IMR-90 (cell line): ENCODE measurements around the gene MBD1. TPM values are rescaled to one million over a fixed set of nuclear protein-coding genes. Genes with fewer than 3 reads are reported as not detected.

Source experiments
- ATAC-seq: fragments of 200-7000 bp; cut with Tn5 transposase; 2 replicates; pipeline ENCODE4 v1.9.1; 2020; ENCODE audit warnings: low read depth, mild to moderate bottlenecking, moderate library complexity
- BruUV-seq: library from RNA; stranded (reverse); fragments of 400-500 nt; replicated peaks from 2 replicates; lab custom pipeline; 2021; lab: Mats Ljungman, UMichigan
- CTCF ChIA-PET: fragments of 300-600 bp; formaldehyde crosslinking; extraction: SDS; loops from one replicate; lab custom pipeline; 2021; ENCODE audit warnings: antibody characterized with exemption; lab: Yijun Ruan, JAX
- POLR2A ChIA-PET: fragments of 300-600 bp; sonication (Branson Sonifier 250); formaldehyde crosslinking; loops from one replicate; lab custom pipeline; 2022; ENCODE audit warnings: antibody characterized with exemption; ENCODE audit not compliant: unreplicated experiment; lab: Charles Lee
- DNase-seq: peaks from one replicate; pipeline ENCODE4 v3.0.0; 2013
- H2AFZ ChIP-seq: replicated peaks from 2 replicates; pipeline ENCODE3; 2013; ENCODE audit warnings: low read length, mild to moderate bottlenecking; ENCODE audit not compliant: poor library complexity
- H2AK5ac ChIP-seq: 2 replicates; pipeline ENCODE4 v1.6.1; 2013; ENCODE audit warnings: low read depth, low read length, inconsistent platforms
- H2AK9ac ChIP-seq: replicated peaks from 2 replicates; pipeline ENCODE3; 2013; ENCODE audit warnings: mild to moderate bottlenecking, low read depth, low read length, moderate library complexity; ENCODE audit not compliant: poor library complexity
- H2BK120ac ChIP-seq: 2 replicates; pipeline ENCODE4 v1.6.1; 2013; ENCODE audit warnings: low read depth, low read length, inconsistent platforms
- H2BK15ac ChIP-seq: 3 replicates; pipeline ENCODE4 v1.6.1; 2013; ENCODE audit warnings: low read depth, low read length, inconsistent platforms
- H2BK20ac ChIP-seq: 2 replicates; pipeline ENCODE4 v1.6.1; 2013; ENCODE audit warnings: low read depth, mild to moderate bottlenecking, inconsistent platforms, low read length, moderate library complexity
- H2BK5ac ChIP-seq: 2 replicates; pipeline ENCODE4 v1.6.1; 2013; ENCODE audit warnings: mild to moderate bottlenecking, low read depth, low read length, inconsistent platforms; ENCODE audit not compliant: poor library complexity, severe bottlenecking
- H3K14ac ChIP-seq: replicated peaks from 2 replicates; pipeline ENCODE4 v1.6.1; 2013; ENCODE audit warnings: low read depth, low read length, inconsistent platforms
- H3K18ac ChIP-seq: 2 replicates; pipeline ENCODE4 v1.6.1; 2013; ENCODE audit warnings: low read depth, low read length, control low read depth
- H3K23ac ChIP-seq: 2 replicates; pipeline ENCODE4 v1.6.1; 2013; ENCODE audit warnings: low read depth, low read length, inconsistent platforms
- H3K27ac ChIP-seq: 2 replicates; pipeline ENCODE4 v1.5.1; 2013; ENCODE audit warnings: mild to moderate bottlenecking, control low read depth, low read length; ENCODE audit not compliant: insufficient read depth
- H3K27me3 ChIP-seq: 2 replicates; pipeline ENCODE4 v1.6.1; 2013; ENCODE audit warnings: low read length; ENCODE audit not compliant: control insufficient read depth, insufficient read depth
- H3K36me3 ChIP-seq: 2 replicates; pipeline ENCODE4 v1.6.1; 2013; ENCODE audit warnings: low read length, mixed read lengths; ENCODE audit not compliant: control insufficient read depth, insufficient read depth
- H3K4ac ChIP-seq: 2 replicates; pipeline ENCODE4 v1.6.1; 2013; ENCODE audit warnings: low read depth, low read length, inconsistent platforms
- H3K4me1 ChIP-seq: 2 replicates; pipeline ENCODE4 v1.6.1; 2013; ENCODE audit warnings: low read length, mixed read lengths; ENCODE audit not compliant: control insufficient read depth, insufficient read depth
- H3K4me2 ChIP-seq: 2 replicates; pipeline ENCODE4 v1.6.1; 2013; ENCODE audit warnings: low read depth, mild to moderate bottlenecking, control low read depth, low read length, moderate library complexity
- H3K4me3 ChIP-seq: 2 replicates; pipeline ENCODE4 v1.5.1; 2013; ENCODE audit warnings: low read depth, mild to moderate bottlenecking, control low read depth, low read length, moderate library complexity; ENCODE audit not compliant: insufficient read depth
- H3K56ac ChIP-seq: 2 replicates; pipeline ENCODE4 v1.6.1; 2013; ENCODE audit warnings: low read length, inconsistent platforms; ENCODE audit not compliant: insufficient read depth; ENCODE audit errors: extremely low read depth
- H3K79me1 ChIP-seq, 2 experiments: 2 replicates each; pipeline ENCODE4 v1.6.1; 2013; ENCODE audit warnings: low read length in 2 of 2, inconsistent platforms in 1 of 2, low read depth in 1 of 2
- H3K9ac ChIP-seq: 2 replicates; pipeline ENCODE4 v1.6.1; 2013; ENCODE audit warnings: low read depth, low read length, control low read depth
- H3K9me1 ChIP-seq: 2 replicates; pipeline ENCODE4 v1.6.1; 2013; ENCODE audit warnings: low read length, inconsistent platforms; ENCODE audit not compliant: insufficient read depth
- H3K9me3 ChIP-seq: 2 replicates; pipeline ENCODE4 v1.6.1; 2013; ENCODE audit warnings: low read length; ENCODE audit not compliant: control insufficient read depth, insufficient read depth
- H4K20me1 ChIP-seq: 2 replicates; pipeline ENCODE4 v1.6.1; 2013; ENCODE audit warnings: low read length, inconsistent platforms; ENCODE audit not compliant: insufficient read depth
- H4K5ac ChIP-seq: 2 replicates; pipeline ENCODE4 v1.6.1; 2013; ENCODE audit warnings: mild to moderate bottlenecking, low read depth, low read length, control low read depth
- H4K8ac ChIP-seq, 2 experiments: 2 replicates each; pipeline ENCODE4 v1.6.1; 2013; ENCODE audit warnings: low read depth in 2 of 2, low read length in 2 of 2, control low read depth in 1 of 2, inconsistent platforms in 1 of 2
- H4K91ac ChIP-seq: 2 replicates; pipeline ENCODE4 v1.6.1; 2013; ENCODE audit warnings: low read depth, low read length, inconsistent platforms; ENCODE audit not compliant: insufficient read depth
- CEBPB ChIP-seq: IDR thresholded peaks from 2 replicates; pipeline ENCODE4 v1.6.1; 2012; ENCODE audit warnings: low read depth, low read length, improper control_type of control experiment
- CHD1 ChIP-seq: IDR thresholded peaks from 2 replicates; pipeline ENCODE4 v1.6.1; 2012; ENCODE audit warnings: low read depth, low read length, improper control_type of control experiment
- CTCF ChIP-seq: conservative IDR thresholded peaks from 2 replicates; pipeline ENCODE4 v1.5.1; 2012; ENCODE audit warnings: mild to moderate bottlenecking, low read depth, low read length, improper control_type of control experiment
- ELK1 ChIP-seq: fragments of 150-350 bp; IDR thresholded peaks from 2 replicates; pipeline ENCODE4 v1.6.1; 2016; ENCODE audit warnings: low read depth, mild to moderate bottlenecking, low read length, moderate library complexity, borderline replicate concordance
- FOS ChIP-seq: fragments of 150-350 bp; IDR thresholded peaks from 2 replicates; pipeline ENCODE4 v1.6.1; 2016; ENCODE audit warnings: low read depth, low read length
- MAFK ChIP-seq: IDR thresholded peaks from 2 replicates; pipeline ENCODE4 v1.6.1; 2012; ENCODE audit warnings: low read depth, low read length, improper control_type of control experiment
- MAZ ChIP-seq: IDR thresholded peaks from 2 replicates; pipeline ENCODE4 v1.6.1; 2012; ENCODE audit warnings: low read depth, mild to moderate bottlenecking, low read length, improper control_type of control experiment, moderate library complexity, borderline replicate concordance
- MXI1 ChIP-seq: IDR thresholded peaks from 2 replicates; pipeline ENCODE4 v1.6.1; 2012; ENCODE audit warnings: low read depth, mild to moderate bottlenecking, low read length, moderate library complexity, borderline replicate concordance
- NFE2L2 ChIP-seq: fragments of 150-350 bp; IDR thresholded peaks from 2 replicates; pipeline ENCODE4 v1.6.1; 2016; ENCODE audit warnings: low read depth, mild to moderate bottlenecking, low read length
- POLR2A ChIP-seq: IDR thresholded peaks from 2 replicates; pipeline ENCODE4 v1.6.1; 2012; ENCODE audit warnings: mild to moderate bottlenecking, low read depth, low read length
- RAD21 ChIP-seq: IDR thresholded peaks from 2 replicates; pipeline ENCODE4 v1.6.1; 2012; ENCODE audit warnings: low read length, improper control_type of control experiment
- RCOR1 ChIP-seq: IDR thresholded peaks from 2 replicates; pipeline ENCODE4 v1.6.1; 2012; ENCODE audit warnings: mild to moderate bottlenecking, low read length, improper control_type of control experiment; ENCODE audit not compliant: insufficient replicate concordance
- RFX5 ChIP-seq: IDR thresholded peaks from 2 replicates; pipeline ENCODE4 v1.8.0; 2012; ENCODE audit warnings: low read depth, mild to moderate bottlenecking, low read length, moderate library complexity
- SMC3 ChIP-seq: fragments of 150-350 bp; IDR thresholded peaks from 2 replicates; pipeline ENCODE4 v1.6.1; 2016; ENCODE audit warnings: low read depth, mild to moderate bottlenecking, antibody characterized with exemption, low read length, moderate library complexity
- WGBS, 2 experiments: methylation state at CpG; one replicate each; pipeline versions ENCODE4 v1.1.5 to v1.1.7; 2013; ENCODE audit warnings: missing lambda C conversion rate in 2 of 2; ENCODE audit not compliant: insufficient read length in 1 of 2; ENCODE audit errors: extremely low coverage in 2 of 2; 5-methylcytosine and 5-hydroxymethylcytosine counted together
- dilution Hi-C: fragments of 300-500 bp; cut with HindIII; formaldehyde crosslinking; loops from one replicate; pipeline ENCODE4 v1.14.3; 2018; ENCODE audit warnings: low sequenced_read_pairs; ENCODE audit not compliant: unreplicated experiment
- in situ Hi-C: fragments of 300-500 bp; cut with MboI; formaldehyde crosslinking; loops from 3 replicates; pipeline ENCODE4 v1.14.3; 2019; ENCODE audit warnings: low sequenced_read_pairs, inconsistent platforms, mixed read lengths
- intact Hi-C: fragments of 100-400 bp; cut with micrococcal nuclease; formaldehyde crosslinking; loops from 2 replicates; pipeline ENCODE4 v1.10.0; 2022
- polyA plus RNA-seq, 3 experiments: library from polyadenylated mRNA; depleted of rRNA; stranded (reverse); fragments of >200 nt; gene quantifications; 2 replicates each; pipeline ENCODE4 v1.2.3, GENCODE V29; 2012; ENCODE audit warnings: low replicate concordance in 1 of 3
- total RNA-seq: library from RNA; depleted of rRNA; stranded (reverse); fragments of >200 nt; gene quantifications from 2 replicates; pipeline ENCODE4 v1.2.3, GENCODE V29; 2012

MBD1 gene
- total and polyA plus RNA-seq, 2 of the 4 experiments (the other 2 are of a cell fraction), result 31.7 to 56.5 TPM

- no peak overlapping the region for H3K4me2 ChIP-seq
- H3K14ac ChIP-seq, result no peak overlapping the region
- H3K4me1 ChIP-seq, result no peaks in the 10 kb centered on the region
- in situ Hi-C loops (no loop called here), intact Hi-C loops (no loop called here), dilution Hi-C loops (no loop called here)
- H4K91ac ChIP-seq, result no peak overlapping the region
- TF ChIP-seq NFE2L2 (no peak), POLR2A (no peak), MAFK (no peak), CHD1 (no peak), MAZ (no peak), RCOR1 (no peak), CTCF (no peak), CEBPB (no peak), RFX5 (no peak), RAD21 (no peak), MXI1 (no peak), SMC3 (no peak), ELK1 (no peak), FOS (no peak)
- ATAC-seq (no peak), DNase-seq (no peak)
- no peak overlapping the region for H3K18ac ChIP-seq
- BruUV-seq, result no TSS peak
- no peak overlapping the region for H3K4me3 ChIP-seq
- no peaks in the 10 kb centered on the region for H3K79me1 ChIP-seq
- POLR2A ChIA-PET, result no interaction called here
- no peak overlapping the region for H2AK9ac ChIP-seq
- no peak overlapping the region for H4K8ac ChIP-seq
- H2AK5ac ChIP-seq, result no peak overlapping the region
- H2BK15ac ChIP-seq, result no peak overlapping the region
- H3K9ac ChIP-seq, result no peak overlapping the region
- no peaks in the 10 kb centered on the region for H4K20me1 ChIP-seq
- H3K56ac ChIP-seq, result no peak overlapping the region
- no peak overlapping the region for H2BK20ac ChIP-seq
- H4K5ac ChIP-seq, result no peak overlapping the region
- no peak overlapping the region for H3K27ac ChIP-seq
- 0 out of 2 replicates have a peak, but pooled peaks cover 3% of the 10 kb centered on the region for H3K9me1 ChIP-seq
- CTCF ChIA-PET, result interaction anchor here (0.6 kb wide), 1 partner anchor 86 kb away, joined by 3 read pairs; no protein-coding TSS in a partner anchor
- no CpG with 5 or more reads among the region's 7 CpGs for WGBS, 2 experiments
- no peaks in the 10 kb centered on the region for H3K9me3 ChIP-seq
- no peaks in the 10 kb centered on the region for H3K36me3 ChIP-seq
- H2AFZ ChIP-seq, result no peak overlapping the region
- no peaks in the 10 kb centered on the region for H3K27me3 ChIP-seq
- H2BK120ac ChIP-seq, result no peak overlapping the region
- H3K23ac ChIP-seq, result no peak overlapping the region
- H2BK5ac ChIP-seq, result no peak overlapping the region
- H3K4ac ChIP-seq, result no peak overlapping the region
These were observed 31.1 kb upstream of the MBD1 start for GRCh38 chr18:50312296-50313030.
